ENCODE measurements around the gene IFITM5. TPM values are rescaled to one million over a fixed set of nuclear protein-coding genes. Genes with fewer than 3 reads are reported as not detected.

Gene IFITM5
- total and polyA plus RNA-seq, 9 of the 15 experiments (the other 6 are each of a cell fraction or from before 2014, with no cell fraction given): 0.19 TPM; not detected in 8

DNA sequence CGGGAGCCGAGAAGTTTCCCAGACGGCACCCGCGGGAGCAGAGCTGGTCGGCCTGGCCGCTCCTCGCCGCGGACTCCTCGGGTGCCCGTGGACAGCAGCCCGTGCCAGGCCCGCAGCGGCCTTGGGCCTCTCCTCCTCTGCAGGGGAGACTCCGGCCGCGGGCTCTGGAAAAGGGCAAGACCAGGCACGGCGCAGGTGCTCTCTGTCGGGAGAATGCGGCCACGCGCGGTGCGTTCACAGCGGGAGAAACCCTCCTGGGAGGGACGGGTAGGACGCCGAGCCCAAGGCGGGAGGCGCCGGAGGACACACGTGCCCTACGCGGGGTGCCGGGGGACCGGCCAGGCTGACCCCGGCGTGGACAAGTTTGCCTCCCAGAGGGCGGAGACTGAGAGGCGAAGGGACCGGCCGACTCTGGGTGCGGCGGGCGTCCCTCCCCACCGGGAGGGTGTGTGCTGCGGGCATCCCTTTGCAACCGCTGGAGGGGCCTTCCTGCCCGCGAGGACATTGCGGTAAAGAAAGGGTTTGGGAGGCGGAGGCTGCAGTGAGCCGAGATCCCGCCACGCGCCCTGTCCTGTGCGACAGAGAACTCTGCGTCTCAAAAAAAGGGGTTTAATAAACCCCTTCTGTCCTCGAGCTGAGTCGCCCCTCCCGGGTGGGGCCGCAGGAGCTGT lies 16.8 kb upstream of the IFITM5 start (continued):
- no peak for TF ChIP-seq ZNF318 (IDR thresholded peaks at IDR 0.05; ENCODE audit: borderline replicate concordance in 1 of 2, low read depth in 1 of 2)
- TF ChIP-seq RFX5 (IDR thresholded peaks at IDR 0.05; ENCODE audit: low read depth, low read length): no peak
- no peak for TF ChIP-seq KDM4B (IDR thresholded peaks at IDR 0.05; ENCODE audit: borderline replicate concordance in 2 of 2, low read depth in 1 of 2)
- peak; percentile 10; the same call in 1 of the 2 replicates for TF ChIP-seq RB1 (IDR thresholded peaks at IDR 0.05; ENCODE audit: low read depth)
- TF ChIP-seq BMI1 (IDR thresholded peaks at IDR 0.05; ENCODE audit: low read length): no peak
- TF ChIP-seq KLF1 (tag; IDR thresholded peaks at IDR 0.05): no peak
- TF ChIP-seq MCM7 (IDR thresholded peaks at IDR 0.05): no peak
- TF ChIP-seq NFIC (IDR thresholded peaks at IDR 0.05): 0 out of 2 replicates have a peak, but pooled peaks have one; percentile 8
- 0 out of 2 replicates have a peak, but pooled peaks have one; percentile 18 for TF ChIP-seq CBX1 (IDR thresholded peaks at IDR 0.05; ENCODE audit: low read depth)
- TF ChIP-seq, protein P1, sequence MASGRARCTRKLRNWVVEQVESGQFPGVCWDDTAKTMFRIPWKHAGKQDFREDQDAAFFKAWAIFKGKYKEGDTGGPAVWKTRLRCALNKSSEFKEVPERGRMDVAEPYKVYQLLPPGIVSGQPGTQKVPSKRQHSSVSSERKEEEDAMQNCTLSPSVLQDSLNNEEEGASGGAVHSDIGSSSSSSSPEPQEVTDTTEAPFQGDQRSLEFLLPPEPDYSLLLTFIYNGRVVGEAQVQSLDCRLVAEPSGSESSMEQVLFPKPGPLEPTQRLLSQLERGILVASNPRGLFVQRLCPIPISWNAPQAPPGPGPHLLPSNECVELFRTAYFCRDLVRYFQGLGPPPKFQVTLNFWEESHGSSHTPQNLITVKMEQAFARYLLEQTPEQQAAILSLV (tag; IDR thresholded peaks at IDR 0.05): no peak
- TF ChIP-seq ZNF778 (CRISPR knock-in tag; IDR thresholded peaks at IDR 0.05): no peak
- no peak for TF ChIP-seq SNIP1 (IDR thresholded peaks at IDR 0.05; ENCODE audit: low read depth)
- TF ChIP-seq ZKSCAN1 (IDR thresholded peaks at IDR 0.05; ENCODE audit: low read depth, low read length): no peak
- TF ChIP-seq RBBP5 (IDR thresholded peaks at IDR 0.05; ENCODE audit: borderline replicate concordance, insufficient read depth, low read length, poor library complexity, severe bottlenecking): peak; percentile 97
- no peak for TF ChIP-seq ZNF121 (CRISPR knock-in tag; conservative IDR thresholded peaks at IDR 0.05)
- peak; percentile 31; the same call in 1 of the 2 replicates for TF ChIP-seq ZBTB1 (CRISPR knock-in tag; IDR thresholded peaks at IDR 0.05; ENCODE audit: borderline replicate concordance, low read depth)
- TF ChIP-seq EZH2 (IDR thresholded peaks at IDR 0.05; ENCODE audit: borderline replicate concordance, low read depth, low read length): no peak
- TF ChIP-seq MYC (IDR thresholded peaks at IDR 0.05; ENCODE audit: low read depth, low read length): 0 out of 2 replicates have a peak, but pooled peaks have one; percentile 27
- TF ChIP-seq MYC (CRISPR knock-in tag; IDR thresholded peaks at IDR 0.05; ENCODE audit: borderline replicate concordance, low read depth): peak; percentile 81; the same call in 1 of the 2 replicates

Data from K562 (cell line).